HEK293 (cell line): Measurements from ENCODE around the gene GALNT9.

Experiments
- CTCF ChIA-PET: fragments of 350-600 bp; formaldehyde crosslinking; extraction: SDS; loops from one replicate; lab custom pipeline; 2021; ENCODE audit warnings: antibody characterized with exemption; lab: Yijun Ruan, JAX
- POLR2A ChIA-PET: fragments of 300-600 bp; formaldehyde crosslinking; extraction: SDS; loops from one replicate; lab custom pipeline; 2020; ENCODE audit warnings: antibody characterized with exemption, inconsistent platforms; lab: Yijun Ruan, JAX
- H3K27ac ChIP-seq: fragments of 200-500 bp; sonication (Bioruptor generic); 2 replicates; pipeline ENCODE4 v1.5.1; 2014; ENCODE audit warnings: low read depth, low read length, control low read depth, inconsistent platforms; ENCODE audit errors: extremely low read depth
- H3K36me3 ChIP-seq, 2 experiments: fragments of 200-500 bp in 1 of 2; sonication (Bioruptor generic) in 1 of 2; 1 replicate in 1 of 2; 2 replicates in 1 of 2; pipeline ENCODE4 v1.5.1; 2014 to 2017; ENCODE audit warnings: inconsistent platforms in 2 of 2, low read length in 2 of 2; ENCODE audit not compliant: control insufficient read depth in 2 of 2, insufficient read depth in 1 of 2
- H3K4me1 ChIP-seq: fragments of 200-500 bp; sonication (Bioruptor generic); 2 replicates; pipeline ENCODE4 v1.5.1; 2014; ENCODE audit warnings: mild to moderate bottlenecking, low read length, inconsistent platforms; ENCODE audit not compliant: control insufficient read depth, insufficient read depth
- H3K4me3 ChIP-seq: 2 replicates; pipeline ENCODE4 v1.5.1; 2011; ENCODE audit warnings: low read depth, mild to moderate bottlenecking, control low read depth, low read length, moderate library complexity
- H3K9me3 ChIP-seq: fragments of 200-500 bp; sonication (Bioruptor generic); 2 replicates; pipeline ENCODE4 v1.5.1; 2014; ENCODE audit warnings: low read depth, low read length, inconsistent platforms; ENCODE audit not compliant: control insufficient read depth, insufficient read depth
- BCL11B ChIP-seq: fragments of 450-650 bp; formaldehyde crosslinking; IDR thresholded peaks from 2 replicates; pipeline ENCODE4 v1.5.1; 2016; ENCODE audit warnings: low read depth, missing biosample characterization, missing genetic modification characterization
- EGR2 ChIP-seq: fragments of 450-650 bp; formaldehyde crosslinking; IDR thresholded peaks from 2 replicates; pipeline ENCODE4 v1.5.1; 2016; ENCODE audit warnings: low read depth, missing biosample characterization, missing genetic modification characterization
- KLF1 ChIP-seq: fragments of 450-650 bp; formaldehyde crosslinking; IDR thresholded peaks from 2 replicates; pipeline ENCODE4 v1.5.1; 2016; ENCODE audit warnings: missing biosample characterization, missing genetic modification characterization
- PATZ1 ChIP-seq: fragments of 450-650 bp; formaldehyde crosslinking; IDR thresholded peaks from 2 replicates; pipeline ENCODE4 v1.5.1; 2016; ENCODE audit warnings: missing biosample characterization, missing genetic modification characterization
- SP2 ChIP-seq: fragments of 450-650 bp; formaldehyde crosslinking; IDR thresholded peaks from 2 replicates; pipeline ENCODE4 v1.5.1; 2016; ENCODE audit warnings: missing biosample characterization, missing genetic modification characterization
- TSHZ1 ChIP-seq: fragments of 450-650 bp; formaldehyde crosslinking; IDR thresholded peaks from 2 replicates; pipeline ENCODE4 v1.5.1; 2016; ENCODE audit warnings: missing biosample characterization, missing genetic modification characterization, borderline replicate concordance
- ZFHX2 ChIP-seq: fragments of 450-650 bp; formaldehyde crosslinking; conservative IDR thresholded peaks from 2 replicates; pipeline ENCODE4 v1.5.1; 2016; ENCODE audit warnings: missing biosample characterization, missing genetic modification characterization
- ZFP41 ChIP-seq: fragments of 450-650 bp; formaldehyde crosslinking; IDR thresholded peaks from 2 replicates; pipeline ENCODE4 v1.5.1; 2016; ENCODE audit warnings: missing biosample characterization, missing genetic modification characterization, borderline replicate concordance
- ZFP69B ChIP-seq: fragments of 450-650 bp; formaldehyde crosslinking; IDR thresholded peaks from 2 replicates; pipeline ENCODE4 v1.5.1; 2016; ENCODE audit warnings: missing biosample characterization, missing genetic modification characterization
- ZNF114 ChIP-seq: fragments of 450-650 bp; formaldehyde crosslinking; IDR thresholded peaks from 2 replicates; pipeline ENCODE4 v1.5.0; 2017; ENCODE audit warnings: missing biosample characterization, missing genetic modification characterization
- ZNF148 ChIP-seq: fragments of 450-650 bp; formaldehyde crosslinking; IDR thresholded peaks from 2 replicates; pipeline ENCODE4 v1.5.0; 2017; ENCODE audit warnings: missing biosample characterization, missing genetic modification characterization, borderline replicate concordance
- ZNF175 ChIP-seq: fragments of 450-650 bp; formaldehyde crosslinking; IDR thresholded peaks from 2 replicates; pipeline ENCODE4 v1.5.1; 2016; ENCODE audit warnings: missing biosample characterization, missing genetic modification characterization
- ZNF341 ChIP-seq: fragments of 450-650 bp; formaldehyde crosslinking; IDR thresholded peaks from 2 replicates; pipeline ENCODE4; 2016; ENCODE audit warnings: low read depth, missing biosample characterization, missing genetic modification characterization
- ZNF404 ChIP-seq: fragments of 450-650 bp; formaldehyde crosslinking; IDR thresholded peaks from 2 replicates; pipeline ENCODE4 v1.5.1; 2017; ENCODE audit warnings: missing biosample characterization, missing genetic modification characterization
- ZNF426 ChIP-seq: fragments of 450-650 bp; formaldehyde crosslinking; IDR thresholded peaks from 2 replicates; pipeline ENCODE4 v1.5.1; 2017; ENCODE audit warnings: missing biosample characterization, missing genetic modification characterization, mild to moderate bottlenecking, inconsistent platforms, moderate library complexity
- ZNF629 ChIP-seq: fragments of 450-650 bp; formaldehyde crosslinking; IDR thresholded peaks from 2 replicates; pipeline ENCODE4 v1.5.1; 2017; ENCODE audit warnings: missing biosample characterization, missing genetic modification characterization
- ZNF658 ChIP-seq: fragments of 450-650 bp; formaldehyde crosslinking; IDR thresholded peaks from 2 replicates; pipeline ENCODE4; 2016; ENCODE audit warnings: missing biosample characterization, missing genetic modification characterization
- ZNF692 ChIP-seq: fragments of 450-650 bp; formaldehyde crosslinking; IDR thresholded peaks from 2 replicates; pipeline ENCODE4 v1.5.1; 2016; ENCODE audit warnings: missing biosample characterization, missing genetic modification characterization

GALNT9 gene

GRCh38 chr12:132174015-132174838 lies 155.2 kb downstream of the GALNT9 start:
- CTCF ChIA-PET, result interaction anchor here (0.5 to 0.6 kb wide), 2 partner anchors 190 to 224 kb away, joined by 3 to 4 read pairs; partner anchors contain the start of gene EP400
- no peak overlapping the region for H3K27ac ChIP-seq

GRCh38 chr12:132173135-132174014 lies 156.0 kb downstream of the GALNT9 start:
- no peak overlapping the region for H3K4me3 ChIP-seq
- TF ChIP-seq ZNF341 (tag by site-specific recombination) (no peak), SP2 (tag by site-specific recombination) (0 out of 2 replicates have a peak, but pooled peaks have one; percentile 6), EGR2 (tag by site-specific recombination) (peak; percentile 88), ZFHX2 (tag by site-specific recombination) (peak; percentile 90), ZFP69B (no peak), KLF1 (tag by site-specific recombination) (peak; percentile 68)
- H3K9me3 ChIP-seq, result no peaks in the 10 kb centered on the region
- no peaks in the 10 kb centered on the region for H3K36me3 ChIP-seq
- H3K4me1 ChIP-seq, result peaks cover 6% of the 10 kb centered on the region
- CTCF ChIA-PET, result no interaction called here
- no peak overlapping the region for H3K27ac ChIP-seq
- POLR2A ChIA-PET, result no interaction called here

More at GRCh38 chr12:132174015-132174838, 155.2 kb downstream of the GALNT9 start:
- Histone ChIP-seq H3K9me3 (no peaks in the 10 kb centered on the region), H3K36me3 (no peaks in the 10 kb centered on the region), H3K4me1 (peaks cover 6% of the 10 kb centered on the region), H3K4me3 (no peak overlapping the region)
- POLR2A ChIA-PET, result no interaction called here
- no peak for TF ChIP-seq ZNF404 (tag by site-specific recombination)
- no peak for TF ChIP-seq ZNF114 (tag by site-specific recombination)
- TF ChIP-seq ZNF426 (tag by site-specific recombination), result no peak
- no peak for TF ChIP-seq ZNF658 (tag by site-specific recombination)

- ChIA-PET CTCF (no interaction called here), POLR2A (no interaction called here)
- Histone ChIP-seq H3K4me3 (no peak overlapping the region), H3K36me3 (no peaks in the 10 kb centered on the region), H3K4me1 (peaks cover 6% of the 10 kb centered on the region), H3K9me3 (no peaks in the 10 kb centered on the region), H3K27ac (no peak overlapping the region)
- no peak for TF ChIP-seq TSHZ1 (tag by site-specific recombination)
- no peak for TF ChIP-seq ZNF175
- no peak for TF ChIP-seq PATZ1 (tag by site-specific recombination)
- TF ChIP-seq BCL11B, result no peak
- TF ChIP-seq ZNF692, result no peak
- TF ChIP-seq ZFP41, result no peak
- no peak for TF ChIP-seq ZNF148
- no peak for TF ChIP-seq ZNF629 (tag by site-specific recombination)
Observed at GRCh38 chr12:132172619-132173018, 156.8 kb downstream of the GALNT9 start.
